ENCODE data around the gene GNAQ.
A peak's percentile ranks its signal among the peaks of the same experiment; 100 is the strongest.
"Not testable (repeated sequence)": the region's sequence is repeated elsewhere in the genome, so short reads cannot be mapped to it uniquely, and the experiment has no call there.

GNAQ gene

DNA sequence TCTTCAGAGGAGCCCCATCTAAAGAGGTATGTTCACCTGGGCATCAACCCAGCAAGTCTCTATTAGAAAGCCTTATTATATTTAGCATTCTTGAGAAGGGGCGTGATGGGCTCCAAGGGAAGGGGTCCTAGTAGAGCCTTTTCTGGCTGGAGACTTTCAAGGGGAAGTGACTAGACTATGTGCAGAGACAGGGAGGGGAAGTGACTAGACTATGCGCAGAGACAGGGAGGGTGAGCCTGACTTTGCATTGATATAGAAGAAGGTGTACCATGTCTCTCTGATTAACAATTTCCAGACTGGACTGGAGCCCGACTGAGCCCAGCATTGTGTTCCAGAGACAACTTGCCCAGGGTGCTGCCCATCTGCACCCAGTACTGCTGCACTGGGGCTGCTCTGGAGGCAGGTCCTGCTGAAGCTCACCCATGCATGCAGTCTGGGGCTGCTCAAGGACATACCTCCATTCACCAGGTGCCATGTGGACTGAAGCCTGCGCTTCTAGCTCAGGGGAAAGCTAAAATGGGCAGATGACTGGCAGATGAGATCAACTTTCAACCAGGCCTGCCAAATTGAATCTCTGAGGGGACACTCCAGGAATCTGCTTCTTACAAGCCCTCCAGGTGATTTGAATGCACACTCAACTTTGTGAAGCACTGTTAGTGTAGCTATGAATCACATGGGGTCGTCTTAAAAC, 300.5 kb downstream of the GNAQ start:
- DNase-seq (ENCODE audit: low spot score) = no peak

DNA sequence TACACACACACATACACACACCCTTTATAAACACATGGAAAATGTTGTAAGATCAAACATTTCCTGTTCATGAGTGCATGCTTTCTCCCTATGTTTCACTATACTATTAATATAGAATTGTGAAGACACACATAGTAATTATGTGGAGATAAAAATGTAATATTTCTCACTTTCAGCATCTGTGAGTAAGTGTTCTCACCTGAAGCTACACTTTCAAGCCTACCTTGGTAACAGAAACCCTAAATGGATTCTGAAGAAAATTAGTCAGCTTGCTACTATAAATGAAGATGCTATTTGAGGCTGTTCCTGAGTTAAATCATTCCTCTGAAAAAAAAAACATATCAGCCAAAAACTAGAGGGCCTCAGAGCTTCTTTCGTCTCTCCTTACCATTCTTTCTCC, 302.4 kb downstream of the GNAQ start:
- no peak for DNase-seq (ENCODE audit: low spot score)

DNA sequence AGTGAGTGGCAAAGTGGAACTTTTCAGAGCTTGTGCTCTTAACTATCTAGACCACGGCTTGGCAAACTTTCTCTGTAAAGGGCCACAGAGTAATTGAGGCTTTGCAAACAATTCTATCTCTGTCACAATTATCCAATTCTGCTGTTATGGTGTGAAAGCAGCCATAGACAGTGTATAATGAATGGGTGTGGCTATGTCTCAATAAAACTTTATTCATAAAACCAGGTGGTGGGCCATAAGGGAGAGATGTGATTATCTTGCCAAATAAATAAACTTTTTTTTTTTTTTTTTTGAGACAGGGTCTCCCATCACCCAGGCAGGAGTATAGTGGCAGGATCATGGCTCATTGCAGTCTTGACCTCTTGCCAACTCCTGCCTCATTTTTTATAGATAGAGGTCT, 304.8 kb downstream of the GNAQ start:
- no peak for DNase-seq (ENCODE audit: low spot score)

DNA sequence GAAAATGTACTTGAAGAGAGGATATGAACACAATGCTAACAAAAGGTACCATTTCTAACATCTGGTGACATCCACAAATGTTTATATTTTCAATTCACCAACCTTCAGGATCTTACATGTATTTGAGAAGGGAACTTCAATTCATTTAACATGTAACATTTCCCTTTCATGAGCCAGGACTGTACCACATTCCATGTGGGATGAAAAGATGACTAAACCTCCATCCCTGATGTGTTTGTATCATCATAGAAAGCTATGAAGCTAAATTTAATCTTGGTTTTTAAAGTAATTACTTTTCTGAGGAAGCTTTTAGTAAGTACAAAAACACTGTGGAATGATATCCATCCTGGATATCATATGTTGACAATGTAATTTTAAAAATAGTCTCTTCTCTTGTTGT, 305.3 kb downstream of the GNAQ start:
- no peak for DNase-seq (ENCODE audit: low spot score)

DNA sequence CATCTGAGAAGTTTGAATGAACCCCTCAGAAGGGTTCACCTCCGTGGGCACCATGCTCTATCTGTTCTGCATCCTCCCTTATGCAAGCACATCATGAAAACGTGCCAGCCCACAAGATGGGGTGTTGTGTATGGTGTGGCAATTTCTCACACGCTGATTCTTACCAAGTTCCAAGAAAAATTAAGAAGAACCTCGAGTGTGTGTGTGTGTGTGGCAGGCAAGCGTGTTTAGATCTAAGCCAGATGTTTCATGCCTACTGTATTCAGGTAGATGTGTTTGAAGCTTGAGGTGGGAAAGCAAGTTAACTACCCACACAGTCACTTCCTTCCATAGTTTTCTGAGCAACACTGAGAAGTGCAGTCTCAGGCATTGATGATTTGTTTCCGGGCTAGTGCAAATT, 305.8 kb downstream of the GNAQ start:
- DNase-seq (ENCODE audit: low spot score) = no peak

DNA sequence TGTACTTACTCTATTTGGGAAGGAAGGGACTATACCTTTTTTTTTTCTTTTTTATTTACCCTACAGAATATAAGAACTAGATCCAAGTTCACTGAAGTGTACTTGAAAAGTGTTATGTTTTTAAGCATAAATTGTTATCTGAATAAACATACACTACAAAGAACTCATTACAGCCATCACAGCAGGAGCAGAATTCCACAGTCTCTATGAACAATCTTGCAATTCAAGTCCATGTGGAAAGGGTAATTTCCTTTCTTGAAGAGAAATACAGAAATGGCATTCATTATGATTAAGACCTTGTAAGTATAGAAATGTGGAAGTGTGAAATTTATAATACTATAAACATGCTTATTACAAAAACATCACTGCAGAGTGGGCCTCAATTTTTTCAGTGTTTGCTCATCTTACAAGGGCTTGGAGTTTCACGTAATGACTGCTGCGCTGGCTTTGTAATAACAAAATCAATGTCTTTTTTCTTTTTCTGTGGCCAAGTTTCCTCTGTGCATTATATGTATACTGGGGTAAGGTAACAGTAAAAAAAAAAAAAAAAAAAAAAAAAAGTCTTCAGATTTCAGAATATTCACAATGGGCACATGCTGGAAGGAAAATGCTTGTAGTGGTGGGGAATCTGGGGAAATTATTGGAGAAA, 306.4 kb downstream of the GNAQ start:
- DNase-seq (ENCODE audit: low spot score) = no peak

DNA sequence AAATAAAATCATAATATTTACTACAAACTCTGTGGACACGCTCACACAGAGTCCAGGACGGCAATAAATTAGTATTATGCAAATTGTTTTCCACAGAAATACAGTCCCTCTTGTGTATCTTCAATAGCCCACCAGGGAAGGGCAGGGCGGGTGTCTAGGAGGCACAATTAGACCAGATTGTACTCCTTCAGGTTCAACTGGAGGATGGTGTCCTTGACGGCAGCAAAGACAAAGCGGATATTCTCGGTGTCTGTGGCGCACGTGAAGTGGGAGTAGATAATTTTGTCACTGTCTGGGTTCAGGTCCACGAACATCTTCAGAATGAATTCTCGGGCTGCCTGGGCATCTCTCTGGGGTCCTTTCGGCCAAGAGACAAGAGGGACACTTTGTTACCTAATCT, 310.5 kb downstream of the GNAQ start:
- not testable (repeated sequence) for DNase-seq (ENCODE audit: low spot score)

DNA sequence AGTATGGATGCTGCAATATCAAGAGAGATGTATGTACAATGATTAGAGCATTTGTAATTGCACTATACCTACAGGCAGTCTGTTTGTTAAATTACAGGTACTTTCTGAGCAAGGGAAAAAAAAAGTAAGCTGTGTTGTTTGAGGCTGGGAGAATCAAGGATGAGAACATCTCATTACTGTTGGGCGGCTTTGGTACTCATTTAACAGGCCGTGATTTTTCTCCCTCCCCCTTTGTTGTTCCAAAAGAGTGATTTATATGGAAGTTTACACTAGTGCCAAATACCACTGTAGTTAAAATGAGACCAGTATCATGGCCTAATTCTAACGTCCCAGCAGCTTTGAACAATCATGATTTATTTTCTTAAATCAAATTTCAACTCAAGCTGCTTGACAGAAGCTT, 312.3 kb downstream of the GNAQ start:
- no peak for DNase-seq (ENCODE audit: low spot score)

DNA sequence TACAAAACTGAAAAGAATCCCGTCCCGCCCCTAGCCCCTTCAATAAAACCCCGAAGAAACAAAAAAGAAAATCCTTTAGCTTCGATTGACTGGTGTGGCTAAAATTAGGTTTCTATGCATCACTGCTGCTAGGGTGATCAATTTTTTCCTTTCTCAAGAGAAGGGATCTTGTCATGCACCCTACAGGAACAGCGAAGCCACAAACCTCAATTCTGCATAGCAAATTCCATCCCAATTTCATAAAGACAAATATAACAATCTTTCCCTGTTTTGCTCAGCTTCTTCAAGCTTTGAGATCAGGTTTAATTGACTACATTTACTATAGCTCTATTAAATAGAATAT, 313.3 kb downstream of the GNAQ start:
- DNase-seq (ENCODE audit: low spot score) = not testable (repeated sequence)

DNA sequence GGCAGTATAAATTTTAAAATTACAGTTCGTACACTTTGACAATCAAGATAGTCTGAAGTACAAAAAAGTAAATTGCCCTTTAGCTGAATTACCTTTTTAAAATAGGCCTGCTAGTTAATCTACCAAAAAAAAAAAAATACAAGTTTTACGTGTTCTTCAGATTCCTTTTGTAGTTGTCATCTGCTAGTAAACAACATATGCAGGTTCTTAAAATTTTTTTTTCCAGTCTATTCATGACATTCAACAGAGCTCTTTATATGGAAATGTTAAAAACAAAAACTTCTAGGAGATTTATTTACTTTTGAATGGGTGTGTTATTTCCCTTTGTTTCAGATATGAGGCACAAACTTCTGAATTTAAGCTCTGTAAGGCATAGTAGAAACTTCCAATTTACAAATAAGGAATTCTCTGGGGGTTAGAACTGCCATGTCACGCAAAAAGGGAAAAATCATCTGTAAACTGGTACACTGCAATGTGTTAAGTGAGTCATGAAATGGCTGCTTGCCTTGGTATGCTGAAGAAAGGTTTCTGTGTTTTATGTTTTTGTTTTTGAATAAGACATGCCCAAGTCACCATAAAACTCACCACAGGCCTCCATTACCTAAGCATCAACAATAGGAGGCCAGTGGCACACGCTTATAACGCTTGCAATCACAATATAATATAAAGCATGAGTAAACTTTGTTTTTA, 313.9 kb downstream of the GNAQ start:
- not testable (repeated sequence) for DNase-seq (ENCODE audit: low spot score)

DNA sequence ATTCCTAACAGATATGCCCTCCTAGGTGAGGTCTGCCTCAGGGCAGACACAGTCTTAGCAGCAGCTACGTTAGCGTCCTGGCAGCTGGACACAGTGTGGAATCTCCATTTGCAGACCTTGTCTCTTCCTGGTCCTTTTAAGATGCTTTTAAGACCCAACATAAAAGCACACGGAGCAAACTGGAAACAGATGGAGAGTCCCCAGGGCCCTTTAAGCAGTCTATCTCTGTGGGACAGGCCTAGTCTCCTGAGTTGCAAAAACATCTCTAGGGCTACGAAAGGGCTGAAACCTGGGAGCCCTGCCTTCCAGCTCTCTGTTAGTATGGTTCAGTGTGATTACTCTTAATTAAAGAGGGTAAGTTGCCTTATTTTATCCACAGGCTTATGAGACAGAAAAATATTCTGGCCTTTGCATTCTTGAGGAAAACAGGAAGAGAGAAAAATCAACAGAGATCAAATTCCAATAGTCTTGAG, 317.5 kb downstream of the GNAQ start:
- no peak for DNase-seq (ENCODE audit: low spot score)

DNA sequence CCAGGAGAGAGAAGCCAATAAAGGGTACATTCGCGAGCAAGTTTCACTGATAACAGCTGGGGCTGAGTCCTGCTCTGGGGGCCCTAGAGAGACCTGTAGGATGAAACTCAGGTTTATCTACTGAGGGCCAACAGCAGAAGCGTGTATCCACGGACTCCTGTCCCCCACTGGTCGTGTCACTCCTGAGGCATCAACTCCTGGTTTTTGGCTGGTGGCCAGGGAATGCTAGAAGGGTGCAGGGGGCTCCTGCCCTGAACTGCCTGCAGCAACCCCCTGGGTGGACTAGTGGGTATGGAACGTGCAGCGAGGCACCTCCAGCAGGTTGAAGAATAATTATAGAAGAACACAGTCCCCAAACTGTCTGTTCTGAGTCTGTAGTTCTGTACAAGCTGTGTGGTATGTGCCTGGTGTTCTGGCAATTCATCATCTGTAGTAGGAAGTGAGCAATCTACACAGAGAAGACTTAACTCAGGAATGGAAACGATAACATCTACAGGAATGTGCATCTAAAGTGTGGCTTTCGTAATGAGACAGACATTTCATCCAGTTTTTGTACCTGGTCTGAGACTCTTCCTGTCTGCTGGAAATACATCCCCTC, 319.0 kb downstream of the GNAQ start:
- no peak for DNase-seq (ENCODE audit: low spot score)

DNA sequence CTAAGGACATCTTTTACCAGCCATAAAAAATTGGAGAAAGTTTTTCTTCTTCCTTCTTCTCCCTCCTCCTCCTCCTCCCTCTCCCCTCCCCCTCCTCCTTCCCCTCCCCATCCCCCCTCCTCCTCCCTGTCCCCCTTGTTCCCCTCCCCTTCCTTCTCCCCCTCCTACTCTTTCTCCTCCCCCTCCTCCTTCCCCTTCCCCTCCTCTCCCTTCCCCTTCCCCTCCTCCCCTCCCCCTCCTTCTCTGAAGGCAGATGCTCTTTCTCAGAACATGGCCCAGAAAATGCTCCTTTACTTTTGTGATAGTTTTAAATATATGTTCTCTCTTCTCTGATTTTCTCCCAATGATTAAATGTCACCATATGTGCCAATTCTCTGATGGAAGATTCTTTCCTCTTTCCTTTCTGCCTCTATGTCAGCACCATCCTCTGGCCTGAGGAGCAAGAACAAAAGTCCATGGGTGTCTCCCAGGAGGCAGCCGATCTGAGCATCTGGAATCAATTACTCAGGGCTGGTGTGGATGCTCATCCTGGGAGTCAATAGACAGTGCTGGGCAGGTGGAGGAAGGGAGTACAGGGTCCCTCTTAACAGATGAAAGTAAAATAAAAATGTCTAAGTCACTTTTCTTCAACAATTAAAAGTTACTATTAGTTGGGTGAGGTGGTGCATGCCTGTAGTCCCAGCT, 320.5 kb downstream of the GNAQ start:
- DNase-seq (ENCODE audit: low spot score) = no peak

DNA sequence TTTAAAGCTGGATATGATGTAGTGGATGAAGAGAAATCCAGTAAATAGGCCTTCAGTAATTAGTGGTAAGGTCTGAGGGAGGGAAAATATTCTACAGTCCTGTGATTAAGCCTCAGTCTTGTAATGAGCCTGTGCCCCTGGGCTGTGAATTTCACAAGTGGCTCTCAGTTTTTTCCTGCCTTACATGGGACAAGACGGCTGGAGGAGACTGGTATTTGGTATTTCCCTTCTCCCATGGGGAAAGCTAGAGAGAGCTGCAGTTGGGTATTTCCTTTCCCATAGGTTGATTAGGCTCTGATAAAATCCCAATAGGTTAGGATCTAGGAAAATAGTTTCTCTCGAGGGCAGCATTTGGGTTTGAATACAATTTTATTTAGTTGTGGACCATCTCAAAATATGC, 321.3 kb downstream of the GNAQ start:
- no peak for DNase-seq (ENCODE audit: low spot score)

DNA sequence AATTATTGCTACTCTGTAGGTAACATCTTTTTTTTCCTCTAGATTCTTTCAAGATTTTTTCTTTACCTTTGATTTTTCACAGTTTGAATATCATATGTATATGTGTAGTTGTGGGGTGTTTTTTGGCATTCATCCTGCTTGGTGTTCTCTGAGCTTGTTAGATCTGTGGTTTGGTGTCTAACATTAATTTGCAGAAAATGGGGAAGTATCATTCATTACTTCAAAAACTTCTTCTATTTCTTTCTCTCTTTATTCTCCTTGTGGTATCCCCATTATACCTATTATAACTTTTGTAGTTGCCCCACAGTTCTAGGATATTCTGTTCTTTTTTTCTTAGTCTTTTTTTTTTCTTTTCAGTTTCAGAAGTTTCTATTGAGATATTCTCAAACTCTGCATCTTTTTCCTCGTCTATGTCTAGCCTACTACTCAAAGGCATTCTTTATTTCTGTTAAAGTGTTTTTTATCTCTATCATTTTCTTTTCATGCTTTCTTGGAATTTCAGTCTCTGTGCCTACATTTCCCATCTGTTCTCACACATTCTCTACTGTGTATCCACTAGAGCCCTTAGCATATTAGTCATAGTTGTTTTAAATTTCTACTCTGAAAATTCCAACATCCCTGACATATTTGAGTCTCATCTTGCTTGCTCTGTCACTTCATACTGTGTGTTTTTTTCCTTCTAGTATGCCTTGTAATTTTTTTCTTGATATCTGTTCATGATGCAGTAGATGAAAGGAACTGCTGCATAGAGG, 323.4 kb downstream of the GNAQ start:
- no peak for DNase-seq (ENCODE audit: low spot score)

DNA sequence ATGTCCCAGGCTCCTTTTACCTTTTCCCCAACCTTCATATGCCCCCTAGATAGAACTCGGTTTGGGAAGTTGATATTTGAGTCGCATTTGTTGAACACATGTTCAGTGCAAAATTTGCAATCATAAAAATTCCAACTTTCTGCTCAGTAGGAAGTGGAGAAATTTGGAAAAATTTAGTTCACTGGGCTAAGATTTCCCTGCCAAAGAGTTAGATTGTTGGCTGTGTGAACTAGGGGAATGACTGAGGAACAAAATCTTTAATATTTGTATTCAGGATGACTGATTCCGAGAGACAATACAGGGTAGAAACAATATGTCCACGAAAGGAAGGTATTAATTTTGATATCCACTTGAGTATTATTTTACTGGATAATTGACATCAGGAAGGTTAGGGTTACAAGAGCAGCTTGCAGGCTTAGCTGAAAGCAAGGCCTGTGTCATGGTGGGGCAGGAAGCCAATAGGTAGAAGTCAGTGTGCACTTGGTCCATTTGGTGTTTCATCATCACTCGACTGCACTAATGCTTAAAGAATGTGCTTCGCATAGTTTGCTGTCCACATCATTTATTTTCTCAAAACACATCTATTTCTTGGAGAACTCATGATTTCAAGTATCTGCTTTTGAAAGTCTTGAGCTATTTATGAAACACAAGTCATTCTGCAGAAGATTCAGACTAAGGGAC, 324.1 kb downstream of the GNAQ start:
- DNase-seq (ENCODE audit: low spot score) = peak; percentile 56

DNA sequence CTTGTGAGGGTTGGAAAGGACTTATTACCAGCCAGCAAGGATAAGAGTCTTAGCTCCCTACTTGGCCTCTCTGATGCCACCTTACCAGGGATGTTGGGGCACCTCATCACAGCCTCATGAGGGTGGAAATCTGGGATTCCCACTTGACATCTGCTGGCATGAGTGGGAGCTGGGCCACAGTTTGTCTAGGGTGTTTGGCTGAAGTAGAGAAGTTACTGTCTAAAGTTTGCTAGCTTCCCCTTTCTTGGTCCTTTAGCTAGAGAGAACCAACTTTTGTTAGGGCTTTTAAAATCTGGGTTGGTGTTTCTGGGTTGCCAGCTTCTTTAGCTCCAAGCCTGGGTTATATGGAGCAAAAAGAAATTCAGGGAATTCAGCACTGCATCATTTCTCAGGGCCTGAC, 326.0 kb downstream of the GNAQ start:
- DNase-seq (ENCODE audit: low spot score) = no peak

DNA sequence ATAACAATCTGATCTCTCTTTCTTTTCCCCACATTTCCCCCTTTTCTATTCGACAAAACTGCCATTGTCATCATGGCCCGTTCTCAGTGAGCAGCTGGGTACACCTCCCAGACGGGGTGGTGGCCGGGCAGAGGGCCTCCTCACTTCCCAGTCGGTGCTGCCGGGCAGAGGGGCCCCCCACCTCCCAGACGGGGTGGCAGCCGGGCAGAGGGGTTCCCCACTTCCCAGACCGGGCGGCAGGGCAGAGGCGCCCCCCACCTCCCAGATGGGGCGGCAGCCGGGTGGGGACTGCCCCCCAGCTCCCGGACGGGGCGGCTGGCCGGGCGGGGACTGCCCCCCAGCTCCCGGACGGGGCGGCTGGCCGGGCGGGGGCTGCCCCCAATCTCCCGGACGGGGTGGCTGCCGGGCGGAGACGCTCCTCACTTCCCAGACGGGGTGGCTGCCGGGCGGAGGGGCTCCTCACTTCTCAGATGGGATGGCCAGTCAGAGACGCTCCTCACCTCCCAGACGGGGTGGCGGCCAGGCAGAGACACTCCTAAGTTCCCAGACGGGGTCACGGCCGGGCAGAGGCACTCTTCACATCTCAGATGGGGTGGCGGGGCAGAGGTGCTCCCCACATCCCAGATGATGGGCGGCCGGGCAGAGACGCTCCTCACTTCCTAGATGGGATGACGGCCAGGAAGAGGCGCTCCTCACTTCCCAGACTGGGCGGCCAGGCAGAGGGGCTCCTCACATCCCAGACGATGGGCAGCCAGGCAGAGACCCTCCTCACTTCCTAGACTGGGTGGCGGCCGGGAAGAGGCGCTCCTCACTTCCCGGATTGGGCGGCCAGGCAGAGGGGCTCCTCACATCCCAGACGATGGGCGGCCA, 328.9 kb downstream of the GNAQ start:
- DNase-seq (ENCODE audit: low spot score) = not testable (repeated sequence)

DNA sequence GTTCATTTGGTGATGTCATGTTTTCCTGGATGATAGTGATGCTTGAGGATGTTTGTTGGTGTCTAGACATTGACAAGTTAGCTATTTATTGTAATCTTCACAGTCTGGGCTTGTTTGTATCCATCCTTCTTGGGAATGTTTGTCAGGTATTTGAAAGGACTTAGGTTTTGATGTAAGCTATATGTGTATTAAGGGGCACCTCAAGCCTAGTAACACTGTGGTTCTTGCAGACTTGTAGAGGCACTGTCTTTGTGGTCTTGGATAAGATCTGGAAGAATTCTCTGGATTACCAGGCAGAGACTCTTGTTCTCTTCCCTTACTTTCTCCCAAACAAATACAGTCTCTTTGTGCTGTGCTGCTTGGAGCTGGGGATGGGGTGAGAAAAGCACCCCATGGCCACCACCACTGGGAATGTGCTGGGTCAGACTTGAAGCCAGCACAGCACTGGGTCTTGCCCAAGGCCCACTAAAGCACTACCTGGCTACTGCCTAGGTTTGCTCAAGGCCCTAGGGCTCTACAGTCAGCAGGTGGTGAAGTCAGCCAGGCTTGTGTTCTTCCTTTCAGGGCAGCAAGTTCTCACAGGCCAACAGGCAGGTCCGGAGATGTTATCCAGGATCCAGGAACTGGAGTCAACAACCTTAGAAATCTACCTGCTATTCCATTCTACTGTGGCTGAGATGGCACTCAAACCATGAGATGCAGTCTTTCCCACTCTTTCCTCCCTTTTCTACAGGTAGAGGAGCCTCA, 334.2 kb downstream of the GNAQ start:
- no peak for DNase-seq (ENCODE audit: low spot score)
